Panc1 (cell line): ENCODE results near the gene DENND1C. TPM values are rescaled to one million over a fixed set of nuclear protein-coding genes. Genes with fewer than 3 reads are reported as not detected.
"Not testable (repeated sequence)": the region's sequence is repeated elsewhere in the genome, so short reads cannot be mapped to it uniquely, and the experiment has no call there.

Experiments
- ATAC-seq: fragments of 200-7000 bp; cut with Tn5 transposase; 2 replicates; pipeline ENCODE4 v1.9.1; 2020; ENCODE audit warnings: mild to moderate bottlenecking, moderate library complexity
- BruUV-seq: library from RNA; stranded (reverse); fragments of 400-500 nt; replicated peaks from 2 replicates; lab custom pipeline; 2021; lab: Mats Ljungman, UMichigan
- CTCF ChIA-PET: fragments of 300-600 bp; sonication (Branson Sonifier 250); formaldehyde crosslinking; loops from one replicate; lab custom pipeline; 2022; ENCODE audit warnings: antibody characterized with exemption; lab: Charles Lee
- POLR2A ChIA-PET: fragments of 300-600 bp; sonication (Branson Sonifier 250); formaldehyde crosslinking; loops from one replicate; lab custom pipeline; 2022; ENCODE audit warnings: antibody characterized with exemption; lab: Charles Lee
- DNase-seq: peaks from one replicate; pipeline ENCODE4 v3.0.0-alpha.2; 2010; ENCODE audit warnings: low read depth, low spot score
- H3K27ac ChIP-seq: 2 replicates; pipeline ENCODE4 v1.5.1; 2011; ENCODE audit warnings: mild to moderate bottlenecking, low read length, inconsistent platforms
- H3K27me3 ChIP-seq: fragments of 200-500 bp; sonication (Bioruptor generic); 2 replicates; pipeline ENCODE4 v1.6.0; 2014; ENCODE audit warnings: low read length, inconsistent platforms; ENCODE audit not compliant: control insufficient read depth, insufficient read depth
- H3K36me3 ChIP-seq: fragments of 200-500 bp; sonication (Bioruptor generic); 2 replicates; pipeline ENCODE4 v1.5.1; 2014; ENCODE audit warnings: inconsistent platforms, mild to moderate bottlenecking, low read length, moderate library complexity; ENCODE audit not compliant: control insufficient read depth, insufficient read depth
- H3K4me1 ChIP-seq: 2 replicates; pipeline ENCODE4 v1.5.1; 2011; ENCODE audit warnings: inconsistent platforms, mild to moderate bottlenecking, low read length, moderate library complexity; ENCODE audit not compliant: control insufficient read depth, insufficient read depth
- H3K4me3 ChIP-seq, 2 experiments: 2 replicates each; pipeline ENCODE4 v1.5.1; 2011 to 2012; ENCODE audit warnings: low read depth in 2 of 2, low read length in 2 of 2, mild to moderate bottlenecking in 2 of 2, inconsistent platforms in 1 of 2, moderate library complexity in 1 of 2
- H3K9me3 ChIP-seq: fragments of 200-500 bp; sonication (Bioruptor generic); 2 replicates; pipeline ENCODE4 v1.5.1; 2014; ENCODE audit warnings: low read depth, mild to moderate bottlenecking, inconsistent platforms, low read length, moderate library complexity; ENCODE audit not compliant: control insufficient read depth, insufficient read depth
- CTCF ChIP-seq: fragments of 450-650 bp; IDR thresholded peaks from 2 replicates; pipeline ENCODE4 v1.5.1; 2017; ENCODE audit warnings: mild to moderate bottlenecking
- POLR2AphosphoS5 ChIP-seq: IDR thresholded peaks from 2 replicates; pipeline ENCODE4 v1.6.1; 2012; ENCODE audit warnings: mild to moderate bottlenecking, low read depth, low read length, moderate library complexity
- REST ChIP-seq, 2 experiments: IDR thresholded peaks; 2 replicates each; pipeline ENCODE4 v1.6.1; 2011 to 2012; ENCODE audit warnings: low read depth in 2 of 2, control low read depth in 1 of 2, low read length in 1 of 2, mild to moderate bottlenecking in 1 of 2, moderate library complexity in 1 of 2; ENCODE audit not compliant: insufficient read depth in 1 of 2
- SIN3A ChIP-seq: IDR thresholded peaks from 2 replicates; pipeline ENCODE4 v1.6.1; 2012; ENCODE audit warnings: low read depth, mild to moderate bottlenecking, low read length, moderate library complexity, borderline replicate concordance; ENCODE audit not compliant: insufficient read depth
- TCF7L2 ChIP-seq: IDR thresholded peaks from 2 replicates; pipeline ENCODE4 v1.6.1; 2011; ENCODE audit warnings: mild to moderate bottlenecking, low read depth, low read length, inconsistent platforms
- in situ Hi-C: cut with HindIII; loops from 2 replicates; pipeline ENCODE4 v1.10.0; 2016; ENCODE audit warnings: low sequenced_read_pairs, low pct_unique_long_range_greater_than_20kb
- intact Hi-C: fragments of 100-400 bp; cut with micrococcal nuclease; formaldehyde crosslinking; loops from one replicate; pipeline ENCODE4 v1.10.0; 2022; ENCODE audit not compliant: unreplicated experiment
- total RNA-seq: library from RNA; stranded (reverse); gene quantifications from one replicate; pipeline ENCODE4 v1.2.1, GENCODE V29; 2021; ENCODE audit not compliant: unreplicated experiment

The DENND1C gene
- total RNA-seq, 1 experiment from 2014 or later: 0.39 TPM

GRCh38 chr19:6431891-6432290, 49.7 kb downstream of the DENND1C start:
- Histone ChIP-seq H3K9me3 (no peaks in the 10 kb centered on the region), H3K4me3 (no peak overlapping the region), H3K4me1 (no peaks in the 10 kb centered on the region), H3K36me3 (no peaks in the 10 kb centered on the region), H3K27ac (no peak overlapping the region), H3K27me3 (no peaks in the 10 kb centered on the region)
- DNase-seq (no peak), ATAC-seq (no peak)
- CTCF ChIA-PET: no interaction called here
- no peak for TF ChIP-seq SIN3A
- TF ChIP-seq REST (IDR thresholded peaks at IDR 0.05; ENCODE audit: insufficient read depth in 1 of 2, low read depth in 2 of 2, low read length in 1 of 2): no peak
- no peak for TF ChIP-seq TCF7L2
- no peak for TF ChIP-seq POLR2AphosphoS5
- TF ChIP-seq CTCF: no peak
- POLR2A ChIA-PET: interaction anchor here (0.7 kb wide), 1 partner anchor 25 kb away, joined by 5 read pairs; no protein-coding TSS in a partner anchor
- intact Hi-C loops (no loop called here), in situ Hi-C loops (no loop called here)
- BruUV-seq: no TSS peak

GRCh38 chr19:6429419-6430221, 52.0 kb downstream of the DENND1C start:
- H3K27me3 ChIP-seq: no peaks in the 10 kb centered on the region
- intact Hi-C loops: no loop called here
- H3K9me3 ChIP-seq: no peaks in the 10 kb centered on the region
- DNase-seq (no peak), ATAC-seq (no peak)
- H3K36me3 ChIP-seq: no peaks in the 10 kb centered on the region
- no peak overlapping the region for H3K27ac ChIP-seq
- H3K4me1 ChIP-seq: peaks cover 4% of the 10 kb centered on the region; the same call in 1 of the 2 replicates
- in situ Hi-C loops: no loop called here
- no peak for TF ChIP-seq TCF7L2
- TF ChIP-seq CTCF: no peak
- no peak for TF ChIP-seq POLR2AphosphoS5
- no peak for TF ChIP-seq SIN3A
- TF ChIP-seq REST (IDR thresholded peaks at IDR 0.05; ENCODE audit: insufficient read depth in 1 of 2, low read depth in 2 of 2, low read length in 1 of 2): no peak
- BruUV-seq: no TSS peak
- ChIA-PET POLR2A (no interaction called here), CTCF (no interaction called here)
- no peak overlapping the region for H3K4me3 ChIP-seq

GRCh38 chr19:6428692-6429418, 52.7 kb downstream of the DENND1C start:
- H3K27ac ChIP-seq, intact Hi-C loops, H3K27me3 ChIP-seq, in situ Hi-C loops, CTCF ChIA-PET, ATAC-seq, DNase-seq, H3K36me3 ChIP-seq, POLR2A ChIA-PET, BruUV-seq, H3K9me3 ChIP-seq, H3K4me3 ChIP-seq, H3K4me1 ChIP-seq: not testable (repeated sequence)
